Sigmoid colon (tissue), 4 donors: ENCODE measurements around the gene TMEM39B.

Source experiments
- CTCF ChIP-seq, 4 experiments: fragments of 450-650 bp in 3 of 4; fragments of 200-600 bp in 1 of 4; IDR thresholded peaks; one replicate each; pipeline ENCODE4 v1.5.1; 2016 to 2019; ENCODE audit warnings: antibody characterized with exemption in 4 of 4, mild to moderate bottlenecking in 3 of 4, moderate library complexity in 2 of 4
- EP300 ChIP-seq, 4 donors: sonication (generic); formaldehyde crosslinking; IDR thresholded peaks; one replicate each; pipeline ENCODE4 v1.6.1; 2017; ENCODE audit warnings: antibody characterized with exemption in 4 of 4
- POLR2A ChIP-seq, 2 donors: fragments of 450-650 bp; IDR thresholded peaks; one replicate each; pipeline ENCODE4 v1.6.1; 2016; ENCODE audit warnings: antibody characterized with exemption in 2 of 2, mild to moderate bottlenecking in 2 of 2, moderate library complexity in 2 of 2
- POLR2AphosphoS5 ChIP-seq, 4 donors: sonication (generic); formaldehyde crosslinking; IDR thresholded peaks; one replicate each; pipeline ENCODE4 v1.6.1; 2017; ENCODE audit warnings: antibody characterized with exemption in 4 of 4

GRCh38 chr1:32125313-32125712 is 52.6 kb downstream of the TMEM39B start:
- TF ChIP-seq CTCF (IDR thresholded peaks at IDR 0.05) (no peak), POLR2A (IDR thresholded peaks at IDR 0.05) (no peak), EP300 (IDR thresholded peaks at IDR 0.05) (no peak), POLR2AphosphoS5 (IDR thresholded peaks at IDR 0.05) (no peak)
